Stomach (tissue), 4 donors: ENCODE results near the gene KRTAP4-12.

Experiments used
- CTCF ChIP-seq, 7 experiments: fragments of 450-650 bp in 4 of 7; fragments of 200-600 bp in 3 of 7; sonication (generic) in 3 of 7; IDR thresholded peaks; one replicate each; pipeline ENCODE4 v1.5.1; 2016 to 2019; ENCODE audit warnings: antibody characterized with exemption in 7 of 7, control low read depth in 2 of 7, mild to moderate bottlenecking in 1 of 7
- EP300 ChIP-seq: sonication (generic); formaldehyde crosslinking; IDR thresholded peaks from one replicate; pipeline ENCODE4 v1.6.1; 2017; ENCODE audit warnings: antibody characterized with exemption
- POLR2A ChIP-seq, 4 donors: fragments of 450-650 bp; IDR thresholded peaks; one replicate each; pipeline ENCODE4 v1.6.1; 2016; ENCODE audit warnings: antibody characterized with exemption in 4 of 4, control low read depth in 2 of 4, mild to moderate bottlenecking in 1 of 4, moderate library complexity in 1 of 4

GRCh38 chr17:41098481-41098880 is 25.5 kb downstream of the KRTAP4-12 start:
- TF ChIP-seq CTCF (IDR thresholded peaks at IDR 0.05) = no peak
- no peak for TF ChIP-seq POLR2A (IDR thresholded peaks at IDR 0.05)
- no peak for TF ChIP-seq EP300
